Measurements from ENCODE around the gene CREBRF.

- TF ChIP-seq CTCF (IDR thresholded peaks at IDR 0.05; ENCODE audit: extremely low read depth in 1 of 2, insufficient read depth in 1 of 2, low read depth in 1 of 2, low read length in 2 of 2) = no peak
- TF ChIP-seq JUN (IDR thresholded peaks at IDR 0.05; ENCODE audit: borderline replicate concordance, insufficient read depth, insufficient read length, low read depth) = no peak
- TF ChIP-seq EZH2 (IDR thresholded peaks at IDR 0.05; ENCODE audit: borderline replicate concordance, low read depth, low read length, severe bottlenecking) = no peak
- no peak for TF ChIP-seq MAX (IDR thresholded peaks at IDR 0.05; ENCODE audit: insufficient read depth, insufficient read length)
Measured at GRCh38 chr5:173075137-173075843, 19.1 kb downstream of the CREBRF start.
